Karpas-422 (cell line): ENCODE results near the gene UHRF2. TPM values are rescaled to one million over a fixed set of nuclear protein-coding genes. Genes with fewer than 3 reads are reported as not detected.
"Not testable (repeated sequence)": the region's sequence is repeated elsewhere in the genome, so short reads cannot be mapped to it uniquely, and the experiment has no call there.

Experiments
- DNase-seq: peaks from one replicate; pipeline ENCODE4 v3.0.0-alpha.2; 2015
- H2AFZ ChIP-seq: fragments of 200-600 bp; sonication (generic); 2 replicates; pipeline ENCODE4 v1.6.1; 2014; ENCODE audit warnings: antibody characterized with exemption, low read length, mixed read lengths
- H3K27ac ChIP-seq: fragments of 200-600 bp; sonication (generic); 2 replicates; pipeline ENCODE4 v1.5.1; 2014; ENCODE audit warnings: mild to moderate bottlenecking, low read length, moderate library complexity
- H3K27me3 ChIP-seq: fragments of 200-600 bp; sonication (generic); 2 replicates; pipeline ENCODE4 v1.6.1; 2014; ENCODE audit warnings: low read length, mixed read lengths
- H3K36me3 ChIP-seq: fragments of 200-600 bp; sonication (generic); 2 replicates; pipeline ENCODE4 v1.6.1; 2014; ENCODE audit warnings: low read length, mixed read lengths; ENCODE audit not compliant: insufficient read depth
- H3K4me1 ChIP-seq: fragments of 200-600 bp; sonication (generic); 2 replicates; pipeline ENCODE4 v1.6.1; 2014; ENCODE audit warnings: mild to moderate bottlenecking, low read length, mixed read lengths
- H3K4me2 ChIP-seq: fragments of 200-600 bp; sonication (generic); 2 replicates; pipeline ENCODE4 v1.6.1; 2014; ENCODE audit warnings: low read length, low read depth, mild to moderate bottlenecking; ENCODE audit not compliant: poor library complexity, severe bottlenecking
- H3K4me3 ChIP-seq: fragments of 200-600 bp; sonication (generic); 2 replicates; pipeline ENCODE4 v1.5.1; 2014; ENCODE audit warnings: mild to moderate bottlenecking, antibody characterized with exemption, low read length, mixed read lengths
- H3K79me2 ChIP-seq: fragments of 200-600 bp; sonication (generic); 2 replicates; pipeline ENCODE4 v1.6.1; 2014; ENCODE audit warnings: mild to moderate bottlenecking, low read length, mixed read lengths
- H3K9ac ChIP-seq: fragments of 200-600 bp; sonication (generic); 2 replicates; pipeline ENCODE4 v1.6.0; 2014; ENCODE audit warnings: low read length
- H3K9me2 ChIP-seq: fragments of 200-600 bp; sonication (generic), shearing (Covaris generic); replicated peaks from 2 replicates; pipeline ENCODE4 v1.6.0; 2014; ENCODE audit warnings: mild to moderate bottlenecking, low read length, moderate library complexity; ENCODE audit not compliant: insufficient read depth
- H3K9me3 ChIP-seq: fragments of 300-700, 200-600 bp; sonication (generic); 2 replicates; pipeline ENCODE4 v1.6.1; 2014; ENCODE audit warnings: low read length, mixed read lengths
- H4K20me1 ChIP-seq: fragments of 200-600 bp; sonication (generic); 2 replicates; pipeline ENCODE4 v1.6.1; 2014; ENCODE audit warnings: mild to moderate bottlenecking, antibody characterized with exemption, low read length, low read depth; ENCODE audit not compliant: insufficient read depth
- total RNA-seq: library from RNA; depleted of rRNA; stranded (reverse); fragments of >200 nt; shearing (Covaris generic); gene quantifications from 2 replicates; pipeline ENCODE4 v1.2.3, GENCODE V29; 2014; ENCODE audit warnings: low replicate concordance

The UHRF2 gene
- total RNA-seq, 1 experiment from 2014 or later: 85.5 TPM

GRCh38 chr9:6455292-6455691 is 42.3 kb downstream of the UHRF2 start:
- H3K4me2 ChIP-seq, H3K36me3 ChIP-seq: not testable (repeated sequence)

DNA sequence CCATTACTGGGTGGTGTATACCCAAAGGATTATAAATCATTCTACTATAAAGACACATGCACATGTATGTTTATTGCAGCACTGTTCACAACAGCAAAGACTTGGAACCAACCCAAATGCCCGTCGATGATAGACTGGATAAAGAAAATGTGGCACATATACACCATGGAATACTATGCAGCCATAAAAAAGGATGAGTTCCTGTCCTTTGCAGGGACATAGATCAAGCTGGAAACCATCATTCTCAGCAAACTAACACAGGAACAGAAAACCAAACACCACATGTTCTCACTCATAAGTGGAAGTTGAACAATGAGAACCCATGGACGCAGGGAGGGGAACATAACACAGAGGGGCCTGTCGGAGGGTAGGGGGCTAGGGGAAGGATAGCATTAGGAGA is 45.7 kb downstream of the UHRF2 start:
- not testable (repeated sequence) for H3K27ac ChIP-seq, H3K4me1 ChIP-seq, H3K9me3 ChIP-seq, H3K36me3 ChIP-seq, H3K4me3 ChIP-seq, H2AFZ ChIP-seq, H3K9ac ChIP-seq, H3K9me2 ChIP-seq, DNase-seq, H4K20me1 ChIP-seq, H3K27me3 ChIP-seq, H3K4me2 ChIP-seq
- H3K79me2 ChIP-seq: peaks cover 97% of the 10 kb centered on the region

More at GRCh38 chr9:6455292-6455691, 42.3 kb downstream of the UHRF2 start:
- not testable (repeated sequence) for H3K27ac ChIP-seq, H3K9ac ChIP-seq, H3K9me2 ChIP-seq, H3K4me3 ChIP-seq, H3K9me3 ChIP-seq, H4K20me1 ChIP-seq, H3K27me3 ChIP-seq, DNase-seq, H3K4me1 ChIP-seq, H2AFZ ChIP-seq
- H3K79me2 ChIP-seq: peaks cover 99% of the 10 kb centered on the region

GRCh38 chr9:6459718-6460117 is 46.7 kb downstream of the UHRF2 start:
- Histone ChIP-seq H4K20me1 (no peaks in the 10 kb centered on the region), H3K27ac (no peak overlapping the region)
- DNase-seq: no peak

GRCh38 chr9:6460189-6460768 is 47.3 kb downstream of the UHRF2 start:
- Histone ChIP-seq H3K27me3 (no peaks in the 10 kb centered on the region), H3K4me2 (no peak overlapping the region), H4K20me1 (no peaks in the 10 kb centered on the region), H3K9me2 (no peaks in the 10 kb centered on the region), H3K9ac (no peak overlapping the region), H3K27ac (no peak overlapping the region), H2AFZ (no peak overlapping the region), H3K4me1 (no peaks in the 10 kb centered on the region), H3K4me3 (no peak overlapping the region), H3K79me2 (peaks cover 97% of the 10 kb centered on the region), H3K36me3 (peaks cover 13% of the 10 kb centered on the region; the same call in 1 of the 2 replicates), H3K9me3 (no peaks in the 10 kb centered on the region)
- no peak for DNase-seq

More at GRCh38 chr9:6459718-6460117, 46.7 kb downstream of the UHRF2 start:
- Histone ChIP-seq H3K27me3 (no peaks in the 10 kb centered on the region), H3K9me2 (no peaks in the 10 kb centered on the region), H3K9ac (no peak overlapping the region), H3K4me2 (no peak overlapping the region), H3K36me3 (peaks cover 8% of the 10 kb centered on the region; the same call in 1 of the 2 replicates), H3K79me2 (peaks cover 97% of the 10 kb centered on the region), H2AFZ (no peak overlapping the region), H3K4me3 (no peak overlapping the region), H3K9me3 (no peaks in the 10 kb centered on the region), H3K4me1 (no peaks in the 10 kb centered on the region)

DNA sequence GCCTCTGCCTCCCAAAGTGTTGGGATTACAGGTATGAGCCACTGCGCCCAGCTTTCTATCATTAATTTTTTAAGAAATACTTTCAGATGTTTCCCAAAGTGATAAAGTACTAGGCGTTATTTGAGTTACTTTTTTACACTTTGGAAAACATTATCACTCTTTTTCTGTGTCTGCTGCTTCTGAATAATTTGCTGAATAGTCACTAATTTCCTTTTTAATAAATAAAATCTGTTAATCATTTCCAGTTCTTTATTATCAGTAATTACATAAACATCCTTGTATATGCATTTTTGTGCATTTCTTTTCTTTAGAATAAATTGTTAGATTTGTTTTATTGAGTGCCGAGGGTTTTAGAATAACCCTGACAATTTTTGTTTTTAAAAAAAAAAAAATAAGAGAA is 48.6 kb downstream of the UHRF2 start:
- Histone ChIP-seq H3K9me3 (no peaks in the 10 kb centered on the region), H3K27ac (no peak overlapping the region), H3K27me3 (no peaks in the 10 kb centered on the region), H3K9me2 (no peaks in the 10 kb centered on the region), H4K20me1 (no peaks in the 10 kb centered on the region), H3K4me2 (no peak overlapping the region), H3K4me3 (no peak overlapping the region), H2AFZ (no peak overlapping the region), H3K36me3 (peaks cover 20% of the 10 kb centered on the region; the same call in 1 of the 2 replicates), H3K9ac (no peak overlapping the region), H3K4me1 (no peaks in the 10 kb centered on the region), H3K79me2 (peaks cover 97% of the 10 kb centered on the region)
- DNase-seq: no peak

GRCh38 chr9:6467006-6467625 is 54.1 kb downstream of the UHRF2 start:
- Histone ChIP-seq H3K4me3 (no peak overlapping the region), H3K9ac (no peak overlapping the region), H2AFZ (no peak overlapping the region), H3K9me3 (no peaks in the 10 kb centered on the region), H3K9me2 (no peaks in the 10 kb centered on the region), H3K4me1 (no peaks in the 10 kb centered on the region), H4K20me1 (no peaks in the 10 kb centered on the region), H3K27ac (no peak overlapping the region), H3K4me2 (no peak overlapping the region), H3K27me3 (no peaks in the 10 kb centered on the region), H3K36me3 (peaks cover 19% of the 10 kb centered on the region; the same call in 1 of the 2 replicates), H3K79me2 (peaks cover 90% of the 10 kb centered on the region)
- DNase-seq: no peak

DNA sequence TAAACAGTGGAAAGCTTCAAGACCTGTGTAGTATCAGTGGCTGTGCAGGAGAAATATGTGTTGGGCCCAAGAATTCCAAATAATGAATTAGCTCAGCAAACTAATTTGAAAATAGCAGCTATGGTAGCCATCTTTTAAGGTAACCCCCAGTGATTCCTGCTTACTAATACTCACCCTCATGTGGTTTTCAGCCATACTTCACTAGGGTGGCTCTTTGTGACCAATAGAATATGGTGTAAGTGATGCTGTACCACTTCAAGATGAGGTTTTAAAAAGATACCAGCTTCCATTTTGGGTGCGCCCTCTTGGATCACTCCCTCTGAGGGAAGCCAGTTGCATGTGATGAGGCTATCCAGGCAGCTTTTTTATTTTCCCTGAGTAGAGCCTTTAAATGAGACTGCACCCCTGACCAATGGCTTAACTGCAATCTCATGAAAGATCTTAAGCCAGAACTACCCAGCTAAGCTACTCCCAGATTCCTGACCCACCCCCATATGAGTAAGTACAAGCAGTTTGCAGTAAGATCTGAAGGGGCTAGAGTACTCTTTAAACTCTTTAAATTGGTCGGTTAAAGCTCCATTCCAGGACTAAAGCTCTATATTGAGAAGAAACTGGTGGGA is 58.3 kb downstream of the UHRF2 start:
- no peaks in the 10 kb centered on the region for H3K9me2 ChIP-seq
- H3K27ac ChIP-seq: no peak overlapping the region
- peaks cover 6% of the 10 kb centered on the region; the same call in 1 of the 2 replicates for H3K36me3 ChIP-seq
- no peaks in the 10 kb centered on the region for H4K20me1 ChIP-seq
- H3K4me1 ChIP-seq: no peaks in the 10 kb centered on the region
- peaks cover 87% of the 10 kb centered on the region for H3K79me2 ChIP-seq
- H3K4me3 ChIP-seq: no peak overlapping the region
- no peak overlapping the region for H3K4me2 ChIP-seq
- H3K9ac ChIP-seq: no peak overlapping the region
- H2AFZ ChIP-seq: no peak overlapping the region
- no peaks in the 10 kb centered on the region for H3K27me3 ChIP-seq
- DNase-seq: no peak
- H3K9me3 ChIP-seq: no peaks in the 10 kb centered on the region

- H3K27ac ChIP-seq: no peak overlapping the region
- H3K79me2 ChIP-seq: peaks cover 69% of the 10 kb centered on the region
- no peaks in the 10 kb centered on the region for H4K20me1 ChIP-seq
- H3K27me3 ChIP-seq: no peaks in the 10 kb centered on the region
- peaks cover 7% of the 10 kb centered on the region for H3K4me1 ChIP-seq
- DNase-seq: no peak
- no peak overlapping the region for H3K9ac ChIP-seq
- H3K9me2 ChIP-seq: no peaks in the 10 kb centered on the region
- H3K36me3 ChIP-seq: peaks cover 2% of the 10 kb centered on the region; the same call in 1 of the 2 replicates
- no peak overlapping the region for H3K4me3 ChIP-seq
- no peak overlapping the region for H2AFZ ChIP-seq
- no peak overlapping the region for H3K4me2 ChIP-seq
- no peaks in the 10 kb centered on the region for H3K9me3 ChIP-seq
These were observed 60.2 kb downstream of the UHRF2 start for GRCh38 chr9:6473151-6473550.
